CD4-positive, CD25-positive, alpha-beta regulatory T cell (primary cell): Measurements from ENCODE around the gene VSTM2A. TPM values are rescaled to one million over a fixed set of nuclear protein-coding genes. Genes with fewer than 3 reads are reported as not detected.
"Not testable (repeated sequence)": the region's sequence is repeated elsewhere in the genome, so short reads cannot be mapped to it uniquely, and the experiment has no call there.

Experiments
- ATAC-seq, 2 donors: fragments of 150-1000 bp; cut with Tn5 transposase; one replicate each; pipeline ENCODE4 v1.10.0; 2021; ENCODE audit warnings: low read depth in 2 of 2, moderate number of reproducible peaks in 2 of 2, moderate library complexity in 1 of 2
- DNase-seq, 3 donors: peaks; one replicate each; pipeline versions ENCODE4 v3.0.0 to v3.0.0-alpha.2; 2012 to 2022; ENCODE audit warnings: mixed read lengths in 1 of 3
- H3K27ac ChIP-seq: one replicate; pipeline ENCODE4 v1.7.0; 2013; ENCODE audit warnings: mild to moderate bottlenecking, low read length; ENCODE audit not compliant: insufficient read depth, poor library complexity, severe bottlenecking
- H3K27me3 ChIP-seq: one replicate; pipeline ENCODE4 v1.7.0; 2013; ENCODE audit warnings: low read length; ENCODE audit not compliant: control insufficient read depth, insufficient read depth
- H3K36me3 ChIP-seq: one replicate; pipeline ENCODE4 v1.7.0; 2013; ENCODE audit warnings: mild to moderate bottlenecking, low read length, moderate library complexity; ENCODE audit not compliant: control insufficient read depth, insufficient read depth
- H3K4me1 ChIP-seq: 2 replicates; pipeline ENCODE4 v1.7.0; 2013; ENCODE audit warnings: mild to moderate bottlenecking, low read length; ENCODE audit not compliant: insufficient read depth, control insufficient read depth, poor library complexity, severe bottlenecking
- H3K4me3 ChIP-seq: one replicate; pipeline ENCODE4 v1.7.0; 2013; ENCODE audit warnings: low read depth, mild to moderate bottlenecking, low read length, moderate library complexity
- H3K9me3 ChIP-seq, 2 experiments: 1 replicate in 1 of 2; 2 replicates in 1 of 2; pipeline ENCODE4 v1.7.0; 2013; ENCODE audit warnings: low read length in 2 of 2, mild to moderate bottlenecking in 1 of 2, moderate library complexity in 1 of 2; ENCODE audit not compliant: control insufficient read depth in 2 of 2
- H3K27ac Mint-ChIP-seq, 3 donors: one replicate each; pipeline ENCODE4 v1.8.0; 2020 to 2022; ENCODE audit warnings: mild to moderate bottlenecking in 3 of 3, mixed read lengths in 3 of 3, moderate library complexity in 2 of 3
- H3K27me3 Mint-ChIP-seq: one replicate; pipeline ENCODE4 v1.8.0; 2022; ENCODE audit warnings: mild to moderate bottlenecking, mixed read lengths
- H3K36me3 Mint-ChIP-seq: one replicate; pipeline ENCODE4 v1.8.0; 2020; ENCODE audit warnings: mixed read lengths
- H3K4me1 Mint-ChIP-seq, 4 donors: one replicate each; pipeline ENCODE4 v1.8.0; 2020 to 2022; ENCODE audit warnings: mixed read lengths in 4 of 4, mild to moderate bottlenecking in 1 of 4
- H3K4me3 Mint-ChIP-seq, 4 donors: one replicate each; pipeline ENCODE4 v1.8.0; 2020 to 2022; ENCODE audit warnings: mild to moderate bottlenecking in 4 of 4, mixed read lengths in 4 of 4, moderate library complexity in 3 of 4
- H3K9me3 Mint-ChIP-seq, 7 donors: one replicate each; pipeline ENCODE4 v1.8.0; 2020 to 2022; ENCODE audit warnings: mixed read lengths in 7 of 7, mild to moderate bottlenecking in 3 of 7, moderate library complexity in 2 of 7
- polyA plus RNA-seq, 4 donors: library from polyadenylated mRNA; unstranded; fragments of 300-500 nt; fragmentation: Illumina TruSeq; gene quantifications; one replicate each; pipeline ENCODE4 v1.2.3, GENCODE V29; 2021
- total RNA-seq: library from RNA; stranded (reverse); gene quantifications from one replicate; pipeline ENCODE4 v1.2.3, GENCODE V29; 2022

The VSTM2A gene, protein sequence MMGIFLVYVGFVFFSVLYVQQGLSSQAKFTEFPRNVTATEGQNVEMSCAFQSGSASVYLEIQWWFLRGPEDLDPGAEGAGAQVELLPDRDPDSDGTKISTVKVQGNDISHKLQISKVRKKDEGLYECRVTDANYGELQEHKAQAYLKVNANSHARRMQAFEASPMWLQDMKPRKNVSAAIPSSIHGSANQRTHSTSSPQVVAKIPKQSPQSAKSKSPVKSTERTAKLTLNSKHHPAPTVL
- total RNA-seq (not detected), polyA plus RNA-seq (not detected)

DNA sequence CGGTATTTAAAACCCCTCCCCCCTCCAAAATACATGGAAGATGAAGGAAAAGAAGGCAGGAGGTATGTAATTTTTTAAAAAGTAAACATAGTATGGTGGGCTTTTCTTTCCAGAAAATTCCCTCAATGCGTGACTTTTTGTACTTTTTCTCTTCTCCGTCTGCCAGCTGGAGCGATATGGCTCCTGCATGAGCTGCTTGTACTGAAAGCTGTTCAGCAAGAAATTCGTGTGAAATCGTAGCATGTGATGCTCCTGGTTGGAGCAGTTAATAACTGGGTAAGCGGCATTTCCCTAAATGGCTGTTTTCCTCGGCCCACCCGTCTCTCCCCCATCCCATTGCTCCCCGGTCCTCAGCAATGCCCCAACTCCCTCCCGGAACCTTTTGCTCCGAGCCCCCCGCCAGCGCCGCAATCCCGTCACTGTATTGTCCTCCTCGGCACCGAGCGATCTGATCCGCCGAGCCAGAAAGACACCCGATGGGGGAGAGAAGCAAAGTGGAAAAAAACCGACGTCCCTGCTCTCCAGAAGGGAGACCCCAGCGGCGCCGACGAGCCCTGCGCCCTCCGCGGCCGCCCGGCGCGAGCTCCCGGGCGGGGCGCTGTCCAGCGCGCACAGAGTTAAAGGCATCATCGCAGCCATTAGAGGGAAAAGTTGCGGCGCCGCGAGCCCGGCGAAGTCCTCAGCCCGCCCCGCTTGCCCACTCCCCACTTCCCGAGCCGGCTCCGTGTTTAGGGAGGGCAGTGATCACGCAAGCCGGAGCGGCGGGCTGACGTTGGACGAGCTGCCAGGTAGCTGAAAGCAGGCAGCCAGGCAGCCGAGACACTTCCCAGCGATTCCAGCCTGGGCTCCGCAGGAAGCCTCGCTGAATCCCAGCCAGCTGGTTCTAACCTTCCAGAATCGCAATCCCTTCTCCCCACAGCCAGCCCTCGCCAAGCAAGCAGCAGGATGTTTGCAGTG, at the start of gene VSTM2A:
Gene VSTM2A (plus strand): TSS at position 707 of the 957 bp plus-strand sequence. CDS start 356 bp downstream, outside the sequence.
- no peak within 1 kb of the TSS for H3K27ac ChIP-seq
- peaks cover 1 to 18% (median 6%) of the 10 kb centered on the region in 7 donors for H3K9me3 Mint-ChIP-seq
- DNase-seq (no peak), ATAC-seq (no peak)
- H3K4me1 ChIP-seq: no peaks in the 10 kb centered on the region
- H3K36me3 Mint-ChIP-seq: no peaks in the 10 kb centered on the region
- H3K4me3 ChIP-seq: no peak within 1 kb of the TSS
- no peaks in the 10 kb centered on the region for H3K36me3 ChIP-seq
- peaks cover 22% of the 10 kb centered on the region for H3K27me3 Mint-ChIP-seq
- H3K9me3 ChIP-seq: peaks cover 0 to 2% of the 10 kb centered on the region in 2 experiments
- no peak within 1 kb of the TSS for H3K27ac Mint-ChIP-seq
- H3K27me3 ChIP-seq: peaks cover 14% of the 10 kb centered on the region
- peaks cover 0 to 2% (median 0%) of the 10 kb centered on the region in 4 donors for H3K4me1 Mint-ChIP-seq
- H3K4me3 Mint-ChIP-seq: no peak within 1 kb of the TSS

DNA sequence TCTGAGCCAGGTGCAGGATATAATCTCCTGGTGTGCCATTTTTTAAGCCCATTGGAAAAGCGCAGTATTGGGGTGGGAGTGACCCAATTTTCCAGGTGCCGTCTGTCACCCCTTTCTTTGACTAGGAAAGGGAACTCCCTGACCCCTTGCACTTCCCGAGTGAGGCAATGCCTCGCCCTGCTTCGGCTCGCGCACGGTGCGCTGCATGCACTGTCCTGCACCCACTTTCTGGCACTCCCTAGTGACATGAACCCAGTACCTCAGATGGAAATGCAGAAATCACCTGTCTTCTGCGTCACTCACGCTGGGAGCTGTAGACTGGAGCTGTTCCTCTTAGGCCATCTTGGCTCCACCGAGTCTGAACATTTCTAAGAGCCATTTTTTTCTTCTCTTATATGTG, 37.6 kb upstream of the VSTM2A start:
- not testable (repeated sequence) for H3K36me3 ChIP-seq, H3K9me3 ChIP-seq, H3K27me3 Mint-ChIP-seq, H3K27me3 ChIP-seq, H3K27ac Mint-ChIP-seq, H3K36me3 Mint-ChIP-seq, DNase-seq, ATAC-seq, H3K4me3 ChIP-seq, H3K4me3 Mint-ChIP-seq, H3K4me1 ChIP-seq, H3K27ac ChIP-seq, H3K4me1 Mint-ChIP-seq
- H3K9me3 Mint-ChIP-seq: peaks cover 0 to 17% (median 6%) of the 10 kb centered on the region in 7 donors

GRCh38 chr7:54529568-54529967, 12.6 kb upstream of the VSTM2A start:
- ATAC-seq: no peak
- H3K4me3 Mint-ChIP-seq: no peak overlapping the region

DNA sequence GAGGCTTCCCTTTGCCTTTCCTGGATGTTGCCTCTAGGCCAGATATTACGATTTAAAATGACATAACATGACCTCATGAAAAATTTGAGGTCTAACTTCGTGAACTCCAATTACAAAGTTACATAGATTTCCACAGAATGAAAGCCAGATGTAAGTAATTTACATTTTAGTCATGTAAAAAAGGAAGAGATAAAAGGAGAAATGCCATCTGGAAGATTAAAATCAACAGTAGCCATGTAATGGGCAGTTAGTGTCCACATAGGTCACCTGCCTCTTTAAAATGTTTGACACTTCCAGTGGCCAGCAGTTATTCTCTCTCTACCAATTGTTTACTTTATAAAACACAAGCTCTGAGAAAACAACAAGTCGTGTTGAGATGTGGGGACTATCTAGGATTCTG, 4.1 kb upstream of the VSTM2A start:
- no peaks in the 10 kb centered on the region for H3K4me1 ChIP-seq
- Mint-ChIP-seq H3K36me3 (no peaks in the 10 kb centered on the region), H3K27ac (no peak overlapping the region), H3K9me3 (peaks cover 0 to 14% (median 3%) of the 10 kb centered on the region in 7 donors), H3K4me1 (peaks cover 0 to 2% (median 0%) of the 10 kb centered on the region in 4 donors), H3K4me3 (no peak overlapping the region), H3K27me3 (peaks cover 10% of the 10 kb centered on the region)
- H3K4me3 ChIP-seq: no peak overlapping the region
- ATAC-seq: no peak
- peaks cover 5% of the 10 kb centered on the region for H3K27me3 ChIP-seq
- no peak for DNase-seq
- no peaks in the 10 kb centered on the region for H3K36me3 ChIP-seq
- H3K9me3 ChIP-seq: peaks cover 0 to 2% of the 10 kb centered on the region in 2 experiments
- H3K27ac ChIP-seq: no peak overlapping the region

More at GRCh38 chr7:54529568-54529967, 12.6 kb upstream of the VSTM2A start:
- Mint-ChIP-seq H3K27me3 (no peaks in the 10 kb centered on the region), H3K27ac (no peak overlapping the region), H3K9me3 (peaks cover 0 to 29% (median 4%) of the 10 kb centered on the region in 7 donors), H3K36me3 (no peaks in the 10 kb centered on the region), H3K4me1 (no peaks in the 10 kb centered on the region)
- Histone ChIP-seq H3K27me3 (no peaks in the 10 kb centered on the region), H3K36me3 (no peaks in the 10 kb centered on the region), H3K27ac (no peak overlapping the region), H3K9me3 (no peaks in the 10 kb centered on the region), H3K4me1 (no peaks in the 10 kb centered on the region), H3K4me3 (no peak overlapping the region)
- DNase-seq: no peak

DNA sequence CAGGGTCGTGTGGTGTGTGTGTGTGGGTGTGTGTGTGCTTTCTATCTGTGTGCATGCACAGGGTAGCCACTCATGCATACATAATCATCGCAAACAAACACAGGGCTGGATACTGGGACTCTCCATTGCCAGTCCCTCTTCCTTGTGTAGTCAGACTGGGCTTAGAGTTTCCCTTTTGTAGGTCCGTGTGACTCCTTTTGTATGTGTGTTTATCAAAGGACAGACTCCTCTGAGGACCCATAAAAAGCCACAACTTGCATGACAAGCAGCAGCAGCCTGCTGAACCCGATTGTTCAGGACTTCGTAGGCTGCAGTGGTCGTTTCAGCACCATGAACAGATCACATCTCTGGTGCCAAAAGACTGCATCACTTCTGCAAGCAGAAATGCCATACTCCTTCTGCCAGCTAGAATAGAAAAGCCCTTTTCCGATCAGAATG, 895 bp downstream of the VSTM2A start:
- peaks cover 0 to 2% (median 0%) of the 10 kb centered on the region in 4 donors for H3K4me1 Mint-ChIP-seq
- H3K9me3 Mint-ChIP-seq: peaks cover 1 to 19% (median 6%) of the 10 kb centered on the region in 7 donors
- H3K4me3 Mint-ChIP-seq: no peak overlapping the region
- H3K4me1 ChIP-seq: no peaks in the 10 kb centered on the region
- no peaks in the 10 kb centered on the region for H3K36me3 Mint-ChIP-seq
- ATAC-seq (no peak), DNase-seq (no peak)
- H3K4me3 ChIP-seq: no peak overlapping the region
- H3K27ac ChIP-seq: no peak overlapping the region
- no peaks in the 10 kb centered on the region for H3K36me3 ChIP-seq
- H3K27me3 ChIP-seq: peaks cover 14% of the 10 kb centered on the region
- no peak overlapping the region for H3K27ac Mint-ChIP-seq
- peaks cover 28% of the 10 kb centered on the region for H3K27me3 Mint-ChIP-seq
- H3K9me3 ChIP-seq: peaks cover 0 to under 1% of the 10 kb centered on the region in 2 experiments

DNA sequence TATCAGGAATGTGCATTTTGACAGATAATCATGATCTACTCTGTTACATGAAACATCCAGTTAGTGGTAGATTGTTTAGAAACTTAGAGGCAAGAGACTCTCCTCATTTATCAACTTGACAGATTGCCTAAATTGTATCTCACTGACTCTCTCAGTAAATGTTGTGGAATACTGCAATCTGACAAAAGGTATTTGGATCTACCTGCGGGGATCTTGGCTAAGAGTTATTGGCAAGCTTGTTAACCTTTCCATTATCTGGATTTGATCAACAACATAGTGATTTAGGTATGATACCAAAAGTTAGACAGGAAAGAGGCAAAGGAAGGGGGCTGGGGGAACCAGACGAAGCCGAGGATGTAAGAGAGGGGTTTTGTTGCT, 2.0 kb downstream of the VSTM2A start:
- Histone ChIP-seq H3K4me3 (no peak overlapping the region), H3K36me3 (no peaks in the 10 kb centered on the region), H3K4me1 (no peaks in the 10 kb centered on the region), H3K27ac (no peak overlapping the region), H3K27me3 (peaks cover 14% of the 10 kb centered on the region), H3K9me3 (no peaks in the 10 kb centered on the region)
- ATAC-seq (no peak), DNase-seq (no peak)
- no peak overlapping the region for H3K27ac Mint-ChIP-seq
- H3K4me1 Mint-ChIP-seq: peaks cover 0 to 2% (median 0%) of the 10 kb centered on the region in 4 donors
- no peaks in the 10 kb centered on the region for H3K36me3 Mint-ChIP-seq
- peaks cover 30% of the 10 kb centered on the region for H3K27me3 Mint-ChIP-seq
- no peak overlapping the region for H3K4me3 Mint-ChIP-seq
- H3K9me3 Mint-ChIP-seq: peaks cover 1 to 19% (median 6%) of the 10 kb centered on the region in 7 donors

DNA sequence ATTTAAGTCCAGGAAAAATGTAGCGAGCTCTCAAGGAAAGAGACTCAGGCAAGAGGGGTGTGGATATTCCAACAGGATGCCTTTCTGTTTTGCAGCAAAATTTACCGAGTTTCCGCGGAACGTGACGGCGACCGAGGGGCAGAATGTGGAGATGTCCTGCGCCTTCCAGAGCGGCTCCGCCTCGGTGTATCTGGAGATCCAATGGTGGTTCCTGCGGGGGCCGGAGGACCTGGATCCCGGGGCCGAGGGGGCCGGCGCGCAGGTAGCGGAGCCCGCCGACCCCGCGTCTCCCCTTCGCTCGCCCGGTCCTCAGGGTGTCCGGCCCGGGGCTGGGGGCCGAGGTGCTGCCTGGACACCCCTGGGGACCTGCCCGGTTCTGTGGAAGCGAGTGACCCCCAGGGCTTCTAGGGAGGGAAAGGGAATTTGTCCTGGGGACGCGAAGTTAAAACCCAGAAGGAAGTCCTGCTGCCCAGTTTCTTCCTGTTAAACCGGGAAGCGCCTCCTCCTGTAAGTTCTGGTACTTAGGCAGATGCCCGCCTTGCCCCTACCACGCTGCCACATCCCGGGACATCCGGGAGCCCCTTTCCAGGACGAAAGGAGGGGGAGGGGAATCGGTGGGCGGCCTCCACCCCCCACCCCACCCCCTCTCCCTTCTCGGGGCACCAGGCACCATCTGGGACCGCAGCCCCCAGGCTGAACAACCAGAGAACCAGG, 2.5 kb downstream of the VSTM2A start:
- Mint-ChIP-seq H3K9me3 (peaks cover 1 to 19% (median 6%) of the 10 kb centered on the region in 7 donors), H3K27me3 (peaks cover 30% of the 10 kb centered on the region), H3K4me1 (peaks cover 0 to 2% (median 0%) of the 10 kb centered on the region in 4 donors), H3K36me3 (no peaks in the 10 kb centered on the region), H3K27ac (no peak overlapping the region), H3K4me3 (no peak overlapping the region)
- no peak for ATAC-seq
- Histone ChIP-seq H3K36me3 (no peaks in the 10 kb centered on the region), H3K27me3 (peaks cover 14% of the 10 kb centered on the region), H3K9me3 (no peaks in the 10 kb centered on the region), H3K4me3 (no peak overlapping the region), H3K27ac (no peak overlapping the region), H3K4me1 (no peaks in the 10 kb centered on the region)
- no peak for DNase-seq
